GM18870 (cell line): ENCODE data around the gene PSMB3.
A peak's percentile ranks its signal among the peaks of the same experiment; 100 is the strongest.

Experiments used
- ATAC-seq: cut with Tn5 transposase; IDR thresholded peaks from one replicate; pipeline ENCODE4 v1.9.1; 2021; ENCODE audit warnings: moderate library complexity; ENCODE audit not compliant: unreplicated experiment

PSMB3 gene

GRCh38 chr17:38752308-38753070 lies at the start of gene PSMB3:
PSMB3 (plus strand) TSS chr17:38752741; CDS start chr17:38752827, 86 bp downstream.
- ATAC-seq = peak; percentile 83

- ATAC-seq = no peak
These were observed 49.4 kb upstream of the PSMB3 start for GRCh38 chr17:38702916-38703741.

GRCh38 chr17:38703742-38704605 lies 48.6 kb upstream of the PSMB3 start:
- ATAC-seq = no peak

GRCh38 chr17:38704606-38705522 lies 47.7 kb upstream of the PSMB3 start, which contains the start of gene MLLT6:
MLLT6 (plus strand) TSS chr17:38705273; CDS start chr17:38705633, 360 bp downstream.
- no peak for ATAC-seq

- no peak for ATAC-seq
These were observed 47.1 kb upstream of the PSMB3 start for GRCh38 chr17:38705523-38705802.

GRCh38 chr17:38705803-38706504 lies 46.6 kb upstream of the PSMB3 start:
- no peak for ATAC-seq

GRCh38 chr17:38706505-38707216 lies 45.9 kb upstream of the PSMB3 start:
- no peak for ATAC-seq

- no peak for ATAC-seq
These were observed 44.7 kb upstream of the PSMB3 start for GRCh38 chr17:38707678-38708351.

- ATAC-seq = no peak
These were observed 43.3 kb upstream of the PSMB3 start for GRCh38 chr17:38709104-38709820.

- ATAC-seq = no peak
These were observed 42.5 kb upstream of the PSMB3 start for GRCh38 chr17:38709864-38710603.

- no peak for ATAC-seq
These were observed 42.0 kb upstream of the PSMB3 start for GRCh38 chr17:38710604-38710962.

GRCh38 chr17:38710985-38711384 lies 41.6 kb upstream of the PSMB3 start:
- ATAC-seq = no peak

- ATAC-seq = no peak
These were observed 40.6 kb upstream of the PSMB3 start for GRCh38 chr17:38711792-38712571.

GRCh38 chr17:38712593-38712992 lies 39.9 kb upstream of the PSMB3 start:
- ATAC-seq = no peak

GRCh38 chr17:38713456-38714075 lies 39.0 kb upstream of the PSMB3 start:
- no peak for ATAC-seq
